CD4-positive, alpha-beta T cell (primary cell): ENCODE data around the gene GSK3B. TPM values are rescaled to one million over a fixed set of nuclear protein-coding genes. Genes with fewer than 3 reads are reported as not detected.
A peak's percentile ranks its signal among the peaks of the same experiment; 100 is the strongest.

Source experiments
- ATAC-seq: fragments of 200-7000 bp; cut with Tn5 transposase; one replicate; pipeline ENCODE4 v1.10.0; 2022; ENCODE audit warnings: mild to moderate bottlenecking; ENCODE audit not compliant: poor library complexity
- CTCF ChIA-PET: fragments of 350-600 bp; sonication (Branson Sonifier 250); formaldehyde crosslinking; loops from one replicate; lab custom pipeline; 2021; ENCODE audit warnings: antibody characterized with exemption, inconsistent platforms; lab: Charles Lee
- POLR2A ChIA-PET: fragments of 350-600 bp; sonication (Branson Sonifier 250); formaldehyde crosslinking; loops from one replicate; lab custom pipeline; 2021; ENCODE audit warnings: antibody characterized with exemption, inconsistent platforms; lab: Charles Lee
- DNase-seq, 14 experiments: peaks; one replicate each; pipeline ENCODE4 v3.0.0-alpha.2; 2013 to 2020; ENCODE audit warnings: mixed read lengths in 2 of 14
- H3K27ac ChIP-seq, 2 donors: one replicate each; pipeline versions ENCODE4 v1.5.1 to v1.7.0; 2013; ENCODE audit warnings: low read length in 2 of 2, low read depth in 1 of 2, mild to moderate bottlenecking in 1 of 2
- H3K27me3 ChIP-seq, 2 experiments: 1 replicate in 1 of 2; 2 replicates in 1 of 2; pipeline versions ENCODE4 v1.6.1 to v1.7.0; 2013; ENCODE audit warnings: low read length in 2 of 2, control low read depth in 1 of 2, mild to moderate bottlenecking in 1 of 2, moderate library complexity in 1 of 2; ENCODE audit not compliant: insufficient read depth in 2 of 2, control insufficient read depth in 1 of 2
- H3K36me3 ChIP-seq: one replicate; pipeline ENCODE4 v1.6.1; 2013; ENCODE audit warnings: low read length, control low read depth; ENCODE audit not compliant: insufficient read depth
- H3K4me1 ChIP-seq: one replicate; pipeline ENCODE4 v1.6.1; 2013; ENCODE audit warnings: low read length, control low read depth; ENCODE audit not compliant: insufficient read depth
- H3K4me3 ChIP-seq: one replicate; pipeline ENCODE4 v1.5.1; 2013; ENCODE audit warnings: mild to moderate bottlenecking, low read length, moderate library complexity
- H3K9me3 ChIP-seq, 2 experiments: 1 replicate in 1 of 2; 2 replicates in 1 of 2; pipeline versions ENCODE4 v1.6.1 to v1.7.0; 2013; ENCODE audit warnings: low read length in 2 of 2, mild to moderate bottlenecking in 2 of 2, control low read depth in 1 of 2, moderate library complexity in 1 of 2; ENCODE audit not compliant: control insufficient read depth in 1 of 2, insufficient read depth in 1 of 2
- H3K27ac Mint-ChIP-seq: one replicate; pipeline ENCODE4 v1.8.0; 2020; ENCODE audit warnings: mixed read lengths
- H3K27me3 Mint-ChIP-seq: one replicate; pipeline ENCODE4 v1.8.0; 2021; ENCODE audit warnings: mixed read lengths
- H3K36me3 Mint-ChIP-seq: one replicate; pipeline ENCODE4 v1.8.0; 2021; ENCODE audit warnings: low read depth, mixed read lengths
- H3K4me1 Mint-ChIP-seq: one replicate; pipeline ENCODE4 v1.8.0; 2021; ENCODE audit warnings: low read depth, mixed read lengths
- H3K4me3 Mint-ChIP-seq: one replicate; pipeline ENCODE4 v1.8.0; 2020; ENCODE audit warnings: mild to moderate bottlenecking, mixed read lengths
- H3K9me3 Mint-ChIP-seq: one replicate; pipeline ENCODE4 v1.8.0; 2020; ENCODE audit warnings: mixed read lengths
- CTCF ChIP-seq: fragments of 200-600 bp; IDR thresholded peaks from one replicate; pipeline ENCODE4 v1.8.0; 2022; ENCODE audit warnings: antibody characterized with exemption, mild to moderate bottlenecking
- intact Hi-C, 2 experiments: fragments of 100-400 bp; cut with DNase I in 1 of 2; cut with micrococcal nuclease in 1 of 2; formaldehyde crosslinking; loops; one replicate each; pipeline versions ENCODE4 v1.15.1 to v1.9.0; 2023 to 2025; cut with DNase I, micrococcal nuclease
- total RNA-seq, 174 experiments: library from RNA in 2 of 174; stranded (reverse) in 2 of 174; gene quantifications; one replicate each; pipeline ENCODE4 v1.2.3 and lab custom pipeline; 2021 to 2026

The GSK3B gene
- total RNA-seq, 2 experiments from 2014 or later, result 27.9 to 29.1 TPM

GRCh38 chr3:119937229-119937628 is 157.0 kb downstream of the GSK3B start:
- CTCF ChIA-PET, result interaction anchor here (1.0 kb wide), 1 partner anchor 17 kb away, joined by 3 read pairs; no protein-coding TSS in a partner anchor
- Mint-ChIP-seq H3K27ac (peak overlapping the region; percentile 60), H3K9me3 (peaks cover 4% of the 10 kb centered on the region), H3K27me3 (no peaks in the 10 kb centered on the region), H3K36me3 (peaks cover 32% of the 10 kb centered on the region), H3K4me3 (peak overlapping the region; percentile 18), H3K4me1 (peaks cover 58% of the 10 kb centered on the region)
- Histone ChIP-seq H3K27ac (no peak overlapping the region), H3K27me3 (no peaks in the 10 kb centered on the region), H3K36me3 (no peaks in the 10 kb centered on the region), H3K4me1 (peaks cover 4% of the 10 kb centered on the region), H3K4me3 (peak overlapping the region; percentile 13), H3K9me3 (no peaks in the 10 kb centered on the region)
- POLR2A ChIA-PET, result no interaction called here
- DNase-seq, result peak in 6 of 14 experiments; percentile 2 to 67 (median 20)
- intact Hi-C loops, result no loop called here
- peak; percentile 56 for ATAC-seq
- TF ChIP-seq CTCF, result no peak

- Histone ChIP-seq H3K36me3 (no peaks in the 10 kb centered on the region), H3K9me3 (no peaks in the 10 kb centered on the region), H3K4me3 (no peak overlapping the region), H3K27ac (no peak overlapping the region), H3K4me1 (peaks cover 4% of the 10 kb centered on the region), H3K27me3 (no peaks in the 10 kb centered on the region)
- intact Hi-C loops, result no loop called here
- H3K4me3 Mint-ChIP-seq, result no peak overlapping the region
- ChIA-PET CTCF (no interaction called here), POLR2A (no interaction called here)
- H3K4me1 Mint-ChIP-seq, result peaks cover 66% of the 10 kb centered on the region
- H3K27ac Mint-ChIP-seq, result no peak overlapping the region
- no peak for TF ChIP-seq CTCF
- DNase-seq (no peak), ATAC-seq (no peak)
- peaks cover 32% of the 10 kb centered on the region for H3K36me3 Mint-ChIP-seq
- peaks cover 4% of the 10 kb centered on the region for H3K9me3 Mint-ChIP-seq
- H3K27me3 Mint-ChIP-seq, result no peaks in the 10 kb centered on the region
Observed at GRCh38 chr3:119934249-119934648, 160.0 kb downstream of the GSK3B start.

GRCh38 chr3:119933207-119933606 is 161.0 kb downstream of the GSK3B start:
- ChIA-PET POLR2A (no interaction called here), CTCF (no interaction called here)
- Mint-ChIP-seq H3K9me3 (peaks cover 4% of the 10 kb centered on the region), H3K4me3 (no peak overlapping the region), H3K27ac (no peak overlapping the region), H3K27me3 (no peaks in the 10 kb centered on the region), H3K4me1 (peaks cover 64% of the 10 kb centered on the region), H3K36me3 (peaks cover 32% of the 10 kb centered on the region)
- peaks cover 4% of the 10 kb centered on the region for H3K4me1 ChIP-seq
- DNase-seq, result no peak
- H3K4me3 ChIP-seq, result no peak overlapping the region
- no peak for TF ChIP-seq CTCF
- ATAC-seq, result no peak
- intact Hi-C loops, result no loop called here
- no peak overlapping the region for H3K27ac ChIP-seq
- no peaks in the 10 kb centered on the region for H3K36me3 ChIP-seq
- no peaks in the 10 kb centered on the region for H3K9me3 ChIP-seq
- H3K27me3 ChIP-seq, result no peaks in the 10 kb centered on the region
